HG03354 (cell line): ENCODE data around the gene TMEM132C.

Source experiments
- ATAC-seq: cut with Tn5 transposase; IDR thresholded peaks from one replicate; pipeline ENCODE4 v1.9.1; 2021; ENCODE audit warnings: mild to moderate bottlenecking; ENCODE audit not compliant: unreplicated experiment, poor library complexity, severe bottlenecking

The TMEM132C gene

DNA sequence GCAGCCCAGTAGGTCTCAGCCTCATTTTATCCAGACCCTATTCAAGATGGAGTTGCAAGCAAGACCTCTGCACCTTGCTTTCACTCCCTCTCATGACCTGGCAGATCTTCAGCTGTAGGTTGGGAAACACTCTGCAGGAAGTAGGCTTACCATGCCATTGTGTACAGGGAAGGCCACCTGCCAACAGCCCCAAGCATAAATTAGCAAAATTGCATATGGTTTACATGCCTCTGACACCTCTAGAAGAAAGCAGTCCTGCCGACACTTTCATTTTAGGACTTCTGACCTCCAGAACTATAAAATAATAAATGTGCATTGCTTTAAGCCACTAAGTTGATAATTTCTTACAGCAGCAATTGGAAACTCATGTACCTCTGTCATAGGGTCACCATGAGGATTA is 459.9 kb downstream of the TMEM132C start:
- ATAC-seq = no peak

GRCh38 chr12:128727461-128727860 is 460.5 kb downstream of the TMEM132C start:
- ATAC-seq = no peak

DNA sequence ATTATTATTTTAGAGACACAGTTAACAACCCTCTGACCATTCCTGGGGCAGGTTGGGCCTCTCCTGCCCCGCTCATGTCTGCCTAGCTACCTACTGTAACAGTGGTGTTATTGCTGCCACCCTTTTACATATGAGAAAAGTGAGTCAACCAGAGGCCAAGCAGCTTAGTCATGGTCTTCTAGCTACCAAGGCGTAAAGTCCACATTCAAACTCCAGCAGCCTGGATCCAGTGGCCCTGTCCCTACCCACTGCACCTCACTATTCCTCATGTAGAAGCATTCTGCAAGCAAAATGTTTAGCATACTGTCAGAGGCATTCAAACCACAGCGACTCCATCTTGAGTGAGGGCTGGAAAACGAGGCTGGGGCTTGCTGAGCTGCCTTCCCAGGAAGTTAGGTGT is 461.0 kb downstream of the TMEM132C start:
- ATAC-seq = no peak

GRCh38 chr12:128729628-128730121 is 462.7 kb downstream of the TMEM132C start:
- ATAC-seq = no peak

DNA sequence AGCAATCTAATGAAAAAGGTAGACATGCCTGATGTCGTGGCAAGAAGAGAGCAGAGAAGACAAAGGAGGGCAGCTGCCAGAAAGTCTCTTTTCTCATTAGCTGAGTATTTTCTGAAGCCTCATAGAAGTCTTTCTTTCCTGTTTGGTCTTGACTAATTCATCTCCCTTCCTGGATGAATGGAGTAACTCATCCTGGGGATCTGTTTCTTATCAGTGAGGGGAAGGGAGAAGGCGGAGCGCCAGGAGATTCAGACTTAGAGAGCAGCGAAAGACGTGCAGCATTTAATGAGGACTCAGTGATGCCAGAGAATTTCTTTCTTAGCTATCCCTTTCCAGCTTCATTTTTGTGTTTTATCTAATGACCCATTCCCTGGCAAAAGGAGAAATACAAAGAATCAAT is 467.4 kb downstream of the TMEM132C start:
- no peak for ATAC-seq

GRCh38 chr12:128737292-128737966 is 470.5 kb downstream of the TMEM132C start:
- no peak for ATAC-seq

GRCh38 chr12:128743916-128744315 is 476.9 kb downstream of the TMEM132C start:
- no peak for ATAC-seq

- ATAC-seq = no peak
Observed at GRCh38 chr12:128745772-128746689, 479.1 kb downstream of the TMEM132C start.

GRCh38 chr12:128747441-128747840 is 480.5 kb downstream of the TMEM132C start:
- ATAC-seq = no peak

GRCh38 chr12:128752386-128752785 is 485.4 kb downstream of the TMEM132C start:
- no peak for ATAC-seq

DNA sequence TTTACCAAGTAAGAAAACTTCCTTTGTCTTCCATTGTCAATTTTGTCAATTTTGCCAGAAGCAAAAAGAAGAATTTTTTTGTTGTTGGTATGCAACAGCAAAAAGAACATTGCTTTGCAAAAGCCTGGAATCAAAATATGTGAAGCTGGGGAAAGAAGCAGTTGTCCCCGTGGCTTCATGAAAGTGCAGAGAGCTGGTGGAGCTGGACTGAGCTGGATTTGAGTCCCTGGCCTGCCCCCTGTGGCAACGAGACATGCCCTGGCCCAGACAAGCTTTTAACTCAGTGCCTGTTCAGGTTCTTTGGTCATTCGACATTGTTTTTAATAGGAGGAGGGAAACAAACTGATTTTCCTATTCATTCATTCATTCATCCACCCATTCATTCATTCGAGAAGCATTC is 486.5 kb downstream of the TMEM132C start:
- ATAC-seq = no peak

DNA sequence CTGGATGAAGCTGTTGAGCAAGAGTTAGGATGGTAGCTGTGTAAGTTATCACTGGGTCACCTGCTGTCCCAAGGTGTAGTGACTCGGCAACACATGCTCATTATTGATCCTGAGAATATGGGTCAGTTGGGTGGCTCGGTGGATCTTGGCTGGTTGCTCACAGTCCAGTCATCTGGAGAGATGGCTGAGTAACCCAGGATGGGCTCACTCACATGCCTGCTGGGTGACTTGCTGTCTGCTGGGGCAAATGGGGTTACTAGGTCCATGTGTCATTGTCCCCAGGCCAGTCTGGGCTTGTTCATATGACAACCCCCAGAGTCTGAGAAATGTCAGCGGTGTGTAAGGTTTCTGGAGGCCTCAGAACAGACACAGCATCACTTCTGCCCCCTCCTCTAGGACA is 487.3 kb downstream of the TMEM132C start:
- no peak for ATAC-seq

DNA sequence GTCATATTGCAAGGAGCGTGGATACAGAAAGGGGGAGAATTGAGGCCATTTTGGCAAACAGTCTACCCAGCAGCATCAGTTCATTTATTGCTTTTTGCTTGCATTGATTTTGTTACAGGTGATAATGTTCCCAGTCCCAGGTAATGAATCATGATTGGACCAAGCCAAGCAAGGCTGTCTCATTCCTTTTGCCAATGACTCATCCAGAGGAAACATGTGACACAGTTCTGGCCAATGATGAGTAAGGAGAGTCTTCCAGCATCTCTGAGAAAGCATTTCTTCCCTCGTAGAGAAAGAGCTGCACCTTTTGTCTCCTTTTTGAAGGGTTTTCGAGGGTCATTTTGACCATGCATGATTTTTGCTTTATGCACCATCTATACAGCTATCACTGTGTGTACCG is 488.6 kb downstream of the TMEM132C start:
- ATAC-seq = no peak
